HuH-7.5 (cell line): Measurements from ENCODE around the gene MRTFA.
"Not testable (repeated sequence)": the region's sequence is repeated elsewhere in the genome, so short reads cannot be mapped to it uniquely, and the experiment has no call there.

Experiments
- DNase-seq: peaks from one replicate; pipeline ENCODE4 v3.0.0; 2011; ENCODE audit warnings: low spot score

MRTFA gene

DNA sequence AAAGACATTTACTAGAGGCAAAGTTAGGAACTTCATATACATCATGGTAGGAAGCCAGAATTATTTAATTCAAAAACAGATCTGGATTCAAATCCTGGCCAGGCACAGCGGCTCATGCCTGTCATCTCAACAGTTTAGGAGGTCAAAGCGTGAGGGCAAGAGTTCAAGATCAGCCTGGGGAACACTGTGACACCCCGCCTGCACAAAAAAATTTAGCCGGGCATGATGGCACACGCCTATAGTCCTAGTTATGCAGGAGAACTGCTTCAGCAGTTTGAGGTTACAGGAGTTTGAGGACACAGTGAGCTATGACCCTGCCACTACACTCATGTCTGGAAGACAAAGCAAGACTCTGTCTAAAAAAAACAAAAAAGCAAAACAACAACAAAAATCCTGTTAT is 8.9 kb downstream of the MRTFA start:
- no peak for DNase-seq

DNA sequence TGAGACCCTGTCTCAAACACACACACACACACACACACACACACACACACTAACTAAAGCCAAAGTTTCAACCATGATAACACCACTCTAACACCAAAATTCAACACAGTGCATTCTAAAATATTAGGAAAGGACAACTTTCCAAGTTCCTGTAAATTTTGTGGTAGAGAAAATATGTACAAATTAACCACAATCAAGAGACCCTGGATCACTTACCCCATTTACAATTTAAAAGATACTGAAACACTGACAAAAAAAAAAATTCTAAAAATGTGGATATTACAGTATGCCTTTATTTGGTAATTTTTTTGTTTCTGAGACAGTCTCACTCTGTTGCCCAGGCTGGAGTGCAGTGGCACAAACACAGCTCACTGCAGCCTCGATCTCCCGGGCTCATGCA is 9.7 kb downstream of the MRTFA start:
- no peak for DNase-seq

DNA sequence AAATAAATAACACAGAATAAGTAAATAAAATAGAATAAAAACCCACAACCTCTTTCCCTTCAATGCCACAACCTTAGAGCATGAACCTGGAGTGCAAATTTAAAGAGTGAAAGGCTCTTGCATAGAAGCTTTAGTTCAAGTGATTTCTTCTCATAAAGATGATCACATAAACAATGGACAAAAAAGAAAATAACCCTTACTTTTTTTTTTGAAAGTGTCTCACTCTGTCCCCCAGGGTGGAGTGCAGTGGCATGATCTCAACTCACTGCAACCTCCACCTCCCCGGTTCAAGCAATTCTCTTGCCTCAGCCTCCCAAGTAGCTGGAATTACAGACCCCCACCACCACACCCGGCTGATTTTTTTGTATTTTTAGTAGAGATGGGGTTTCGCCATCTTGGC is 10.7 kb downstream of the MRTFA start:
- DNase-seq, result not testable (repeated sequence)

DNA sequence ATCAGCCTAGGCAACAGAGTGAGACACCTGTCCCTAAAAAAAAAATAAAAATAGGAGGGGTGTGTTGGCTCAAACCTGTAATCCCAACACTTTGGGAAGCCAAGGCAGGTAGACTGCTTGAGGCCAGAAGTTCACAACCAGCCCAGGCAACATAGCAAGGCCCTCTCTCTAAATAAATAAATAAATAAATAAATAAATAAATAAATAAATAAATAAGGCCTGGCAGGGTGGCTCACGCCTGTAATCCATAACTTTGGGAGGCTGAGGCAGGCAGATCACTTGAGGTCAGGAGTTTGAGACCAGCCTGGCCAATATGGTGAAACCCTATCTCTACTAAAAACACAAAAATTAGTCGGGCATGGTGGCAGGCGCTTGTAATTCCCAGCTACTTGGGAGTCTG is 11.2 kb downstream of the MRTFA start:
- DNase-seq, result not testable (repeated sequence)

DNA sequence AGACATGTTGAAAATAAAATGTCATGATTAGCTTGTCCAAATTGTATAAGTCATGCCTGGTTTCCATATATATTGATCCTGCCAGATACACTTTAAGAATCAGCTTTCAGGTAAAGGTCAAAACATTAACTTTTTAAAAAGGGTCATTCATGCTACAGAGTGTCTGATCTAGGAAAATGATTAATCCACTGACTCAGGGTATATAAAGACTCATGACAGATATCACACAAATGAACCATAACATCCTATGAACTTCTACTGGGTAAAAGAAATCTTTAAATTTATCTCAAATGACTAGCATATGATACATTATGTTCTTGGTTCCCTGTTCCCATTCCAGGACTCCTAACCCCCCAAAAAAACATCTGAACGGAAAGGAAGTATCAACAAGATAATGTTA is 11.7 kb downstream of the MRTFA start:
- DNase-seq, result no peak

DNA sequence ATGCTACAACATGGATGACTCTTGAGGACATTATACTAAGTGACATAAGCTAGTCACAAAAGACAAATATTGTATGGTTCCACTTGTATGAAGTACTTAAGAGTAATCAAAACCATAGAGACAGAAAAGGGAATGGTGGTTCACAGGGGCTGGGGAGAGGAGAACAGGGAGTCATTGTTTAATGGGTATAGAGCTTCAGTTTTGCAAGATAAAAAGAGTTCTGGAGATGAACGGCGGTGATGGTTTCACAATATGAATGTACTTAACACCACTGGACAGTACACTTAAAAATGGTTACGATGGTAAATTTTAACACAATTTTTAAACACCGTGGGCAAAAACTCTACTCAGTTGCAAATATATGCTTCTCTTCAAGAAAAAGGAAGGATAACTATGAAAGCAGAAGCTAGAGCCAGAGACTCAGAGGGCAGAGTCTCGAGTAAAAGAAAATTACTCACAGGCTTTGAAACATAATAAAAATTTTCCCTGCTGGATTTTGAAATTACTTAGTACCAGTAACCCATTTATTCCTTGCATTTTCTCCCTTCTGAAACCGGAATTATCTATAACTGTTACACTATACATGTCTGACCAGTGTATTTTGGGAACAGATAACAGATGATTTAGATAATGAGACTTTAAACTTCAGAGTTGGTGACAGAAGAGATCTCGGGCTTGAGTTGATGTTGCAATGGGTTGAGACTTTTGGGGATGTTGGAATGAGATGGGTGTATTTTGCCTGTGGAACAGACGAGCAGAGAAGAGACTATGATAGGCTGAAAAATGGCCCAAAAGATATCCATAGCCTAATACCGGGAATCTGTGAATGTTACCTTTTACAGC is 15.0 kb downstream of the MRTFA start:
- no peak for DNase-seq

DNA sequence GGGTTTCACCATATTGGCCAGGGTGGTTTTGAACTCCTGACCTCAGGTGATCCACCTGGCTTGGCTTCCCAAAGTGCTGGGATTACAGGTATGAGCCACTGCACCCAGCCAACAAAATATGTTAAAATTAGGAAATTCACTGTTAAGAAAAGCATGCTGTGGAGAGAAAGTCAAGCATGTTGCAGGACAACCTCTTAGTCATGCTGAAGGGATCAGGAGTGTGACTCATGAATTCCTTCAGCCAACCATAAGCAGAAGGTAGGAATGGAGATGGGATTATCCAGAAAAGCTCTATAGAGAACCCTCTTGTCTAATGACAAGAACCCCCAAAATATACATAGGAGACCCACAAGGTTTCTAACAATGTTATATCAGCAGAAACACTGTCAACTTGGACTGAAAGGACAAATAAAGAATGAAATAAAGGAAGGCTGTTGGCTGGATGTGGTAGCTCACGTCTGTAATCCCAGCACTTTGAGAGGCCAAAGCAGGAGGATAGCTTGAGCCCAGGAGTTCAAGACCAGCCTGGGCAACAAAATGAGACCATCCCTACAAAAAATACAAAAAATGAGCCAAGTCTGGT is 16.0 kb downstream of the MRTFA start:
- DNase-seq, result no peak

DNA sequence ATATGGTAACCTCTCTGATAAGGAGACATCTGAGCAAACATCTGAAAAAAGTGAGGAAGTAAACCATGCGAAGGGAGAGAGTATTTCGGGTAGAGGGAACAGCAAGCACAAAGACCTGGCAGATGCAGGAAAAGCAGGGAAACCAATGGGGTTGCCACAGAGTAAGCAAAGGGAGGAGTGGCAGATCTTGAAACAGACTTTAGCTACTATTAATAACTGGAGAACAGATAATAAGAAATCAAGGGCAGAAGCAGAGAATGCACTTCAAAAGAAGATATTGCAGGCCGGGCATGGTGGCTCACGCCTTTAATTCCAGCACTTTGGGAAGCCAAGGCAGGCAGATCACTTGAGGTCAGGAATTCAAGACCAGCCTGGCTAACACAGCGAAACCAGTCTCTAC is 18.1 kb downstream of the MRTFA start:
- no peak for DNase-seq

DNA sequence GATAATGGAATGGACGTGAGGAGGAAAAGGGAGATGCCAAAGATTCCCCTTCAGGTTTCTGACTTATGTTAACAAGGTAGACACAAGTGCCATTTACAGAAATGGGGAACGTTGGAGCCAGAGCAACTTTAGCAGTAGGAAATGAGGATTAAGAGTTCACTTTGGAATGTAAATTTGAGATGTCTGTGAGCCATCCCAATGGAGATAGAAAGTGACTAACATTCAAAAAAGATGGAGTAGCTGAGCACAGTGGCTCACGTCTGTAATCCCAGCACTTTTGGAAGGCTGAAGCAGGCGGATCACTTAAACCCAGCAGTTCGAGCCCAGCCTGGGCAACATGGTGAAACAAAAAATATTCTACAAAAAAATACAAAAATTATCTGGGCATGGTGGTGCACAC is 19.9 kb downstream of the MRTFA start:
- no peak for DNase-seq

DNA sequence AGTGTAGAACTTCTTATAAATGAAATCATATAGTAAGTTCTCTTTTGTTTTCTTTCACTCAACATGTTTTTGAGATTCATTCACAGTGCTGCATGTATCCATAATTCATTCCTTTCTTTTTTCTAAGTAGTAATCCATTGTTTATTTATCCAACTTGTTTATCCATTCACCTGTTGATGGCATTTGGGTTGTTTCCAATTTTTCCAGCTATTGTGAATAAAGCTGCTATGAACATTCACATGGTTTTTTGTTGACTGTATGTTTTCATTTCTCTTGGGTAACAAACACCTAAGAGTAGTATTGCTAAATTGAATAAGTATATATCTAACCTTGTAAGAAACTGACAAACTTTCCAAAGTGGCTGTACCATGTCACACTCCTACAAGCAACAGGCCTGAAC is 23.5 kb downstream of the MRTFA start:
- no peak for DNase-seq

DNA sequence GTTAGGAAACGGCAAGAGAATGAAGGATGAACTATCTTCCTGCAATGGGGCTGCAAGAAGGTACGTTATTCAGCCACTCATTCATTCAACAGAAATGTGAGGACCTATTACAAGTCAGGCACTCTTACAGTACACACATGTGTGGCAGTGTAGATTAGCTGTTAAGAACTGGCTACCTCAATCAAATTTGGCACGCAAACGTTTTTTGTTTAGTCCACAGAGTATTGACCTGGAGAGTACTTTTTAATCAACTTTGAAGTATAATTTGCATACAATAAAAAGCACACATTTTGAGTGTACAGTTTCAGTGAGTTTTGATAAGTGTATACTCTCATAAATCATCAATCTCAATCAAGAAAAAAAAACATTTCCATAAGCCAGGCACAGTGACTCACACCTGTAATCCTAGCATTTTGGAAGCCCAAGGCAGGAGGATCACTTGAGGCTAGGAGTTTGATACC is 24.2 kb downstream of the MRTFA start:
- no peak for DNase-seq

DNA sequence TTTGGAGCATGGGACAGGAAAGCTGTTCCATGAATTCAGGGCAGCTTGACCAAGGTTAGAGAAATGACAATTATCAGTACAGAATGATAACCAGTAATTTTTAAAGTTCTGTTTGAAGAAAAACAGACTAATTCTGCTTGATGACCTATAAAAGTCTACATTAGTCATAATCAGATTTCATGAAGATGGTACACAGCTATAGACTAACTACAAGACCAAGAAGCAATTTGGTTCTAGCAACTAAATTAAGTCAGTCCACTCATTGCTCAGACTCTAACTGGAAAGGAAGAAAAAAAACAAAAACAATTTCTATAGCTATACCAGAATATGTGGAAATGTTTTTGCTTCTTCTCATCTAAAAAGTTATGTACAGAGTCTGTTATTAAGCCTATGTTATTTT is 24.9 kb downstream of the MRTFA start:
- no peak for DNase-seq

DNA sequence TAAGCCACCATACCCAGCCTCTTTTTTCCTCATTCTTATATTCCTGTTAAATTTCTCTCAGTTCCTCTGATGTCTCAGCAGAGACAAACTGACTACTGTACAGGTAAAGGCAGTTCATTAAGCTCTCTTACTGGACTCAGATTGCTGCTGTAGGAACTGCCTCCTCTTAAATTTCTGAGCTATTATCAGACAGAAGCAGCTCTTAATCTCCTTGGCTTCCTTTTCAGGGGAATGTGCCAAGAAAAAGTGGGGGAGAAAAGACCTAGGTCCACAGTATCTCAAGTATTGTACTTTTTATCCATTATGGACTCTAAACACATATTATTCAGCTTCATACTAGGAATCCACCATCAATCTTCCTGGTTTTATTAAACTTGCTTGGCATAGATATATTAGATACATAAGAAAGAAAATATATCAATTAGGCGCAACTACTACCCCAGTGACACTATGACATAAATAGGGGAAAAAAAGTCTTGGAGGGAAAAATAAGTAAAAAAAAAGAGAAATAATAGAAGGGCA is 26.1 kb downstream of the MRTFA start:
- DNase-seq, result no peak

DNA sequence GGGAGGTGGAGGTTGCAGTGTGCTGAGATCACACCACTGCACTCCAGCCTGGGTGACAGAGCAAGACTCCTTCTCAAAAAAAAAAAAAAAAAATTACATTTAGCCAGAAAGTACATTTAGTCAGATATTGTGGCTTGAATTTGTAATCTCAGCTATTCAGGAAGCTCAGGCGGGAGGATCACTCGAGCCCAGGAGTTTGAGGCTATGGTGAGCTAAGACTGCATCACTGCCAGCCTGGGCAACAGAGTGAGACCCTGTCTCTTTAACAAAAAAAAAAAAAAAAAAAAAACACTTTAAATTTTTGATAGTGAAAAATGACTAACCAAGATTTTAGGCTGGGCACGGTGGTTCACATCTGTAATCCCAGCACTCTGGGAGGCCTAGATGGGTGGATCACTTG is 27.3 kb downstream of the MRTFA start:
- no peak for DNase-seq

DNA sequence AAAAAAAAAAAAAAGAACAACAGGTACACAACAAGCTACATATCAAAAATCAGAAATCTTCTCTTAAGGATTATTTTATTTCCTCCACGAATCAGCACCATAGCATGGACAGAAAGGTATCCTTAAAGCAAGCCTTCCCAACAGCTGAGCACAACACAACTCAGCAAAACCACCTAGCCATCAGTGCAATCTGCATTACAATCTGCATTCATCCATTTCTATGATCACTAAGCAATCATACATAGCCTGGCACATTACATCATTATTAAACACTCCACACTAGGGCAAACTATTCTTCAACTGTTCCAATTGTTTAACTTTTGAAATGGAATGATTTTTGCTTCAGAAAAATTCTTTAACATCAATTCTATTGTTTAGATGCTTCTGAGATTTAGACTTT is 29.0 kb downstream of the MRTFA start:
- DNase-seq, result no peak

DNA sequence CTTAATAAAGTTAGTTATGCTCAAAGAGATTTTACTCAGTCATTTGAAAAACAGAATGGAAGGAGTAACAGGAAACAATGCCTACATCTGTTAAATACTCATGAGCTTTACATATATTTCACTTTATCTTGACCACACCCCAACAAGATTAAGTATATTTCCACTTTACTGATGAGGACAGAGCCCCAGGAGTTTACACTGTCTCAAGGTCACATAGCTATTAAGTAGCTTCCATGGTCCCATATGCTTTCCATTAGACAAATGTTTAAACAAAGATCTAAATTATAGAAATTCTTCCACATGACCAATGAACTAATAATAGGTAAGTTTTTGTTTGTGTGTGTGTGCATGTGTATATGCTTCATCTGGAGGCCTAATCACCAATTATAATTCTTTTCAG is 30.2 kb downstream of the MRTFA start:
- no peak for DNase-seq

DNA sequence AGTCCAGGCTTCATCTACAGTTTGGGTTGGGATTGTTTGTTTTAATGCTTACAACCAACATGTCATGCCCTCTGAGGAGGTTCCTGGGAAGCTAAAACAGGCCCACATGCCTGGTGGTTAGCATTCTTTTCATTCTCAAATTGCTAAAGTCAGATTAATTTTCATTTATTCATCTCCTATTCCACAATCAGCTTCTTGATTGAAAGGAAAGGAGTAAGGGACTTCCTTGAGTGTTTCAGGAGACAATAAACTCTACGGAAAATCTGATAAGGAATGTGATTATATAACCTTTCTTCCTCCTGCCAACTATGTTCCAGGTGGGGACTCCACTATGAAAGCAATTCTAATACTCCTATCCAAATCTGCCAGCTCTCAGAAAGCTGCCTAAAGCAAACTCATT is 30.8 kb downstream of the MRTFA start:
- no peak for DNase-seq

DNA sequence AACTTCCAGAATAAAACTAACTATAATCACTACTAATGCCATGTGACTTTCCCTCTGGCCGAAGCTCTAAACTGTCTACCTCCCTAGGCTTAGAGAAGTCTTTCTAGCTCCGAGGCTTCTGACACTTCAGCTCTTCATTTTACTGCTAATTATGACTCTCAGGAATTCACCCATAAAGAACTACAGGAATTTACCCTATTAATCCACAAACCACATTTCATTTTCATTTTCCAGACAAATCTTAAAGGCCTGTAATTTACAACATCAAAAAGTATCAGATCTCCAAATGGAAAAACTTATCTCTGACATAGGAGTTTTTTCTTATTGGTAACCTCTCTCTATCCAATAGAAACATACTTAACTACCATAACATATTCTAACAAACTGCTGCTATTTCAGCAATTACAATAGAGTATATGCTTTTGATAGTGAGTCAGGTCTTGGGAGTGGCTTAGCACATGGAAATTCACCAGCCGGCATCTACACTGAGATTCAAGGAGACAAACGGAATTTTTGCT is 33.4 kb downstream of the MRTFA start:
- no peak for DNase-seq

DNA sequence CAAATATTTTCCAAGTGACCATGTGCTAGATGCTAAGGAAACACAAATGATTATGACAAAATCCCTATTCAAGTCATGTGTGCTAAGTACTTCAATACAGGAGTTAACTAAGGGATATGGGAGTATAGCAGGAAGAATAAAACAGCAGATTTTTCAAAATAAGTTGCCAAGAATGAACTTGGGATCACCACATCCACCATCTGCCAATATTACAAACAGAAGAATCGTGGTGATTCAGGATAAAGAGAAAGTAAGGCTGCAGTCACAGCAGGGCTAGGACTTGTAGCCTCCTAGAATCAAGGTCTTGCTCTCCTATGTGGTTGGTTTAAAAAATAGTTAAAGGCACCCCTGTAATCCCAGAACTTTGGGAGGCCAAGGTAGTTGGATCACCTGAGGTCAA is 34.3 kb downstream of the MRTFA start:
- DNase-seq, result no peak

DNA sequence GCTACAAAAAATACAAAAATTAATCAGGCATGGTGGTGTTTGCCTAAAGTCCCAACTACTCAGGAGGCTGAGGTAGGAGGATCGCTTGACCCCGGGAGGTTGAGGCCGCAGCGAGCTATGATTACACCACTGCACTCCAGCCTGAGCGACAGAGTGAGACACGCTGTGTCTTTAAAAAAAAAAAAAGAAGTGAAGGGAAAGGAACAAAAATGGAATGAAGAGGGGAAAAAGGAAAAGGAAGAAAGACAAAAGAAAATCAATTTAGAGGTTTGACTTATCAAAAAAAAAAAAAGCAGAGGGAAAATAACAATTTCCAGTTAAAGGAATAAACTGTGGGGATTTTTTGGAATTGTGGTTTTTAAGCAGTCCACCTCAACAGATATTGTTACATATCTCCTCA is 36.8 kb downstream of the MRTFA start:
- DNase-seq, result no peak

DNA sequence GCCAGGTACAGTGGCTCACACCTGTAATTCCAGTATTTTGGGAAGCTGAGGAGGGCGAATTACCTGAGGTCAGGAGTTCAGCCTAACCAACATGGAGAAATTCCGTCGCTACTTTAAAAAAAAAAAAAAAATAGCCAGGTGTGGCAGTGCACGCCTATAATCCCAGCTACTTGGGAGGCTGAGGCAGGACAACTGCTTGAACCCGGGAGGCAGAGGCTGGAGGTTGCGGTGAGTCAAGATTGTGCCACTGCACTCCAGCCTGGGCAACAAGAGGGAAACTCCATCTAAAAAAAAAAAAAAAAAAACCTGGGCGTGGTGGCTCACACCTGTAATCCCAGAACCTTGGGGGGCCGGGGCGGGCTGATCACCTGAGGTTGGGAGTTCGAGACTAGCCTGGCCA is 37.8 kb downstream of the MRTFA start:
- not testable (repeated sequence) for DNase-seq

DNA sequence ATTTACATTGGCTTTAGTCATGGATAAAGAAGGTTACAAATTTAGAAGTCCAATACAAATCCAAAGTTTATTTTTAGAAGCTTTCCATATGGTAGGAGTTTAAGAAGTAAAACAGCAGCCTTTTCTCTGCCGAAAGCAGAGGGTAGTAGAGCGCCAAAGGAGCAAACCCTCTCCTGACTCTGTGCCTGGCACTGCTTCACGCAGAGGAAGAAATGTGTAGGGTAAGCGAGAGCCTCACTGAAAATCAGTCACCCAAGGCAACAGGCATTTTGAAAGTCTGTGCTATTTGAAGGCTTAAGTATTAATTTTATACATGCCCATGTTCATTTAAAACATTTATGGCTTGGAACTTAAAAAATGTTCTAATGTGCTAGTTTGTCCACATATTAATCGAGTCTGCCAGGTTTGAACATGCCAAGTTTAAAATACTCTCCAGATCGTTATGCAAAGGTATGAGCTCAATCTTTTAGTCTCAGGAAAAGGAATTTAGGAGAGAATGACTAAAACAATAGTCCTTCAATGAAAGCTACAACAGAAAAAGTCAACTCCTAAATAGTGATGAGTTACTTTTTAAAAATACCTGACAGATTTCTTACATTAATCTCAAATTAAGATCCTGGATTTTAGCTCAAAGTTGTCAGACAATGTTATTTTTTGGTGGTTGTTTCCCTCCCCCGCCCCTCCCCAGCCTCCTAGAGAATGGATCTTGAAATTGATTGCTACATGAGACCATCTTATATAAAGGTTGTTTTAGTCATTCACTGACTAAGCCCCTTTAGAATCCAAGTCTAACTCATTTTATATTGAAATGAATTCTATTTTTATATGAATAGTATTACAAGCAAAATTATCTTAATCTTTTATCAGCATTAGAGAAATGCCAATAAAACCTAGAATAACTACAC is 38.7 kb downstream of the MRTFA start:
- DNase-seq, result no peak
